ENCODE data around the gene PDZD7.

- TF ChIP-seq, protein P1, sequence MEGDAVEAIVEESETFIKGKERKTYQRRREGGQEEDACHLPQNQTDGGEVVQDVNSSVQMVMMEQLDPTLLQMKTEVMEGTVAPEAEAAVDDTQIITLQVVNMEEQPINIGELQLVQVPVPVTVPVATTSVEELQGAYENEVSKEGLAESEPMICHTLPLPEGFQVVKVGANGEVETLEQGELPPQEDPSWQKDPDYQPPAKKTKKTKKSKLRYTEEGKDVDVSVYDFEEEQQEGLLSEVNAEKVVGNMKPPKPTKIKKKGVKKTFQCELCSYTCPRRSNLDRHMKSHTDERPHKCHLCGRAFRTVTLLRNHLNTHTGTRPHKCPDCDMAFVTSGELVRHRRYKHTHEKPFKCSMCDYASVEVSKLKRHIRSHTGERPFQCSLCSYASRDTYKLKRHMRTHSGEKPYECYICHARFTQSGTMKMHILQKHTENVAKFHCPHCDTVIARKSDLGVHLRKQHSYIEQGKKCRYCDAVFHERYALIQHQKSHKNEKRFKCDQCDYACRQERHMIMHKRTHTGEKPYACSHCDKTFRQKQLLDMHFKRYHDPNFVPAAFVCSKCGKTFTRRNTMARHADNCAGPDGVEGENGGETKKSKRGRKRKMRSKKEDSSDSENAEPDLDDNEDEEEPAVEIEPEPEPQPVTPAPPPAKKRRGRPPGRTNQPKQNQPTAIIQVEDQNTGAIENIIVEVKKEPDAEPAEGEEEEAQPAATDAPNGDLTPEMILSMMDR (IDR thresholded peaks at IDR 0.05; ENCODE audit: low read depth, low read length), result no peak
- no peak for TF ChIP-seq MAX (IDR thresholded peaks at IDR 0.05; ENCODE audit: low read depth, low read length)
- no peak for TF ChIP-seq MYC (IDR thresholded peaks at IDR 0.05; ENCODE audit: low read depth, low read length)
- TF ChIP-seq POLR2A (IDR thresholded peaks at IDR 0.05; ENCODE audit: extremely low read depth, insufficient read length), result no peak
These were observed 36.0 kb upstream of the PDZD7 start for GRCh38 chr10:101066896-101067355.

All from NB4 (cell line).